Measurements from ENCODE around the gene MARK1.

MARK1 gene

DNA sequence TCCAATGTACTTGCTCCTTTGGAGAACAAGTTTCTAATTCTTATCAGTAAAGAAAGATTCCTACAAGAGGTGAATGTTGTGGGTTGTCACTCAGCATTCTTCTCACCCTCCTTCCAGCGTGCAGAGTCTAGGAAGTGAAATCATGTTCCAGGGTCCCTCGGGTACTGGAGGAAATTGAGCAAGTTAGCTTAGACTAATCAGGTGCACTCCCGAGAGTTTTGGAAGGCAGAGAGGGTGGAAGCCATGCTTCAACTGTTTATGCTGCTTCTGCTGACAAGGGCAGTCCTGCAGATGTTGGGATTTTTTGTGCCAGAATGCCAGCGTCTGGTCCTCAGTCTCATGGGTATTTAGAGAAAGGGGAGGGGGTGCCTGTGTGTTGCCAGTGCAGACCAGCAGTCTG is 157.0 kb downstream of the MARK1 start:
- TF ChIP-seq, protein P1, sequence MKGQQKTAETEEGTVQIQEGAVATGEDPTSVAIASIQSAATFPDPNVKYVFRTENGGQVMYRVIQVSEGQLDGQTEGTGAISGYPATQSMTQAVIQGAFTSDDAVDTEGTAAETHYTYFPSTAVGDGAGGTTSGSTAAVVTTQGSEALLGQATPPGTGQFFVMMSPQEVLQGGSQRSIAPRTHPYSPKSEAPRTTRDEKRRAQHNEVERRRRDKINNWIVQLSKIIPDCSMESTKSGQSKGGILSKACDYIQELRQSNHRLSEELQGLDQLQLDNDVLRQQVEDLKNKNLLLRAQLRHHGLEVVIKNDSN (IDR thresholded peaks at IDR 0.05) = no peak
- no peak for TF ChIP-seq NFIC (IDR thresholded peaks at IDR 0.05)
- TF ChIP-seq, protein P2, sequence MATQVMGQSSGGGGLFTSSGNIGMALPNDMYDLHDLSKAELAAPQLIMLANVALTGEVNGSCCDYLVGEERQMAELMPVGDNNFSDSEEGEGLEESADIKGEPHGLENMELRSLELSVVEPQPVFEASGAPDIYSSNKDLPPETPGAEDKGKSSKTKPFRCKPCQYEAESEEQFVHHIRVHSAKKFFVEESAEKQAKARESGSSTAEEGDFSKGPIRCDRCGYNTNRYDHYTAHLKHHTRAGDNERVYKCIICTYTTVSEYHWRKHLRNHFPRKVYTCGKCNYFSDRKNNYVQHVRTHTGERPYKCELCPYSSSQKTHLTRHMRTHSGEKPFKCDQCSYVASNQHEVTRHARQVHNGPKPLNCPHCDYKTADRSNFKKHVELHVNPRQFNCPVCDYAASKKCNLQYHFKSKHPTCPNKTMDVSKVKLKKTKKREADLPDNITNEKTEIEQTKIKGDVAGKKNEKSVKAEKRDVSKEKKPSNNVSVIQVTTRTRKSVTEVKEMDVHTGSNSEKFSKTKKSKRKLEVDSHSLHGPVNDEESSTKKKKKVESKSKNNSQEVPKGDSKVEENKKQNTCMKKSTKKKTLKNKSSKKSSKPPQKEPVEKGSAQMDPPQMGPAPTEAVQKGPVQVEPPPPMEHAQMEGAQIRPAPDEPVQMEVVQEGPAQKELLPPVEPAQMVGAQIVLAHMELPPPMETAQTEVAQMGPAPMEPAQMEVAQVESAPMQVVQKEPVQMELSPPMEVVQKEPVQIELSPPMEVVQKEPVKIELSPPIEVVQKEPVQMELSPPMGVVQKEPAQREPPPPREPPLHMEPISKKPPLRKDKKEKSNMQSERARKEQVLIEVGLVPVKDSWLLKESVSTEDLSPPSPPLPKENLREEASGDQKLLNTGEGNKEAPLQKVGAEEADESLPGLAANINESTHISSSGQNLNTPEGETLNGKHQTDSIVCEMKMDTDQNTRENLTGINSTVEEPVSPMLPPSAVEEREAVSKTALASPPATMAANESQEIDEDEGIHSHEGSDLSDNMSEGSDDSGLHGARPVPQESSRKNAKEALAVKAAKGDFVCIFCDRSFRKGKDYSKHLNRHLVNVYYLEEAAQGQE (IDR thresholded peaks at IDR 0.05; ENCODE audit: low read depth) = no peak
- no peak for TF ChIP-seq TCF12 (IDR thresholded peaks at IDR 0.05; ENCODE audit: low read depth)
- TF ChIP-seq CREB1 (IDR thresholded peaks at IDR 0.05; ENCODE audit: low read depth) = no peak
- TF ChIP-seq MAX (IDR thresholded peaks at IDR 0.05) = no peak
- TF ChIP-seq EGR1 (IDR thresholded peaks at IDR 0.05) = no peak
- no peak for TF ChIP-seq ZBTB7A (IDR thresholded peaks at IDR 0.05; ENCODE audit: low read depth)
- no peak for TF ChIP-seq RAD21 (IDR thresholded peaks at IDR 0.05; ENCODE audit: low read depth)
- TF ChIP-seq CEBPB (IDR thresholded peaks at IDR 0.05) = no peak
- no peak for TF ChIP-seq TEAD4 (IDR thresholded peaks at IDR 0.05)
- no peak for TF ChIP-seq FOXM1 (IDR thresholded peaks at IDR 0.05; ENCODE audit: borderline replicate concordance, low read depth)
- no peak for TF ChIP-seq EP300 (IDR thresholded peaks at IDR 0.05; ENCODE audit: borderline replicate concordance)
- no peak for TF ChIP-seq TAF1 (IDR thresholded peaks at IDR 0.05; ENCODE audit: low read depth)
- TF ChIP-seq YY1 (IDR thresholded peaks at IDR 0.05; ENCODE audit: low read depth) = no peak

DNA sequence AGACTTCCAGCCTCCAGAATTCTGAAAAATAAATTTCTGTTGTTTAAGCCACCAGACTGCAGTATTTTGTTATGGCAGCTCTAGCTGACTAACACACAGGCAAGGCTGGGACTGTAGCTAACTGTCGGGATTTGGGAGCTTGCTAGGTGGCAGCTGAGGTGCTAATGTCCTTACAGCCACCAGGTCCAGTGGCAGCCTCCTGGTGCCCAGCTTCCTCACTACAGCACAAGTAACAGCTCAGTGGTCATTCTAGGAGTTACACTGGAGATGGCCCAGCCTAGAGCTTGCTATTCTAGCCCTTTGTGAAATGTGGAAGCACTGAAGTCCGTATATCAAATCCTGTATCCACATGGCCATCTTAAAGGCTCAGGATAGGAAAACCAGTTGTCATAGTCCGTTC is 157.9 kb downstream of the MARK1 start:
- TF ChIP-seq RAD21 (IDR thresholded peaks at IDR 0.05; ENCODE audit: low read depth) (no peak), MAX (IDR thresholded peaks at IDR 0.05) (no peak), TAF1 (IDR thresholded peaks at IDR 0.05; ENCODE audit: low read depth) (no peak), NFIC (IDR thresholded peaks at IDR 0.05) (no peak), TCF12 (IDR thresholded peaks at IDR 0.05; ENCODE audit: low read depth) (no peak), CREB1 (IDR thresholded peaks at IDR 0.05; ENCODE audit: low read depth) (no peak), EP300 (IDR thresholded peaks at IDR 0.05; ENCODE audit: borderline replicate concordance) (no peak), CEBPB (IDR thresholded peaks at IDR 0.05) (no peak), TEAD4 (IDR thresholded peaks at IDR 0.05) (no peak), ZBTB7A (IDR thresholded peaks at IDR 0.05; ENCODE audit: low read depth) (no peak), FOXM1 (IDR thresholded peaks at IDR 0.05; ENCODE audit: borderline replicate concordance, low read depth) (no peak), EGR1 (IDR thresholded peaks at IDR 0.05) (no peak), YY1 (IDR thresholded peaks at IDR 0.05; ENCODE audit: low read depth) (no peak)
- TF ChIP-seq, protein P2 (IDR thresholded peaks at IDR 0.05; ENCODE audit: low read depth) = no peak
- TF ChIP-seq, protein P1 (IDR thresholded peaks at IDR 0.05) = no peak

DNA sequence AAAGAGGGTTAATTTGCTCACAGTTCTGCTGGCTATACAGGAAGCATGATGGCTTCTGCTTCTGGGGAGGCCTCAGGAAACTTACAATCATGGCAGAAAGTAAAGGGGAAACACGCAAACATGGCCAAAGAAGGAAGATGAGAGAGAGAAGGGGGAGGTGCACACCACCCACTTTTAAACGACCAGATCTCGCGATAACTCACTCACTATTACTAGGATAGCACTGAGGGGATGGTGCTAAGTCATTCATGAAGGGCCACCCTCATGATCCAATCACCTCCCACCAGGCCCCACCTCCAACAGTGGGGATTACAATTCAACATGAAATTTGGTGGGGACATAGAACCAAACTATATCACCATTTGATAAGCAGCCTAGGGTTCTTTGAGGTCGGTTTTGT is 159.9 kb downstream of the MARK1 start:
- TF ChIP-seq CEBPB (IDR thresholded peaks at IDR 0.05) = no peak
- TF ChIP-seq, protein P2 (IDR thresholded peaks at IDR 0.05; ENCODE audit: low read depth) = no peak

GRCh38 chr1:220689666-220690065 is 161.7 kb downstream of the MARK1 start:
- TF ChIP-seq TAF1 (IDR thresholded peaks at IDR 0.05; ENCODE audit: low read depth) (no peak), YY1 (IDR thresholded peaks at IDR 0.05; ENCODE audit: low read depth) (no peak), FOXM1 (IDR thresholded peaks at IDR 0.05; ENCODE audit: borderline replicate concordance, low read depth) (no peak)

All from Ishikawa (cell line).